ENCODE data around the gene PAXX.

Gene PAXX

DNA sequence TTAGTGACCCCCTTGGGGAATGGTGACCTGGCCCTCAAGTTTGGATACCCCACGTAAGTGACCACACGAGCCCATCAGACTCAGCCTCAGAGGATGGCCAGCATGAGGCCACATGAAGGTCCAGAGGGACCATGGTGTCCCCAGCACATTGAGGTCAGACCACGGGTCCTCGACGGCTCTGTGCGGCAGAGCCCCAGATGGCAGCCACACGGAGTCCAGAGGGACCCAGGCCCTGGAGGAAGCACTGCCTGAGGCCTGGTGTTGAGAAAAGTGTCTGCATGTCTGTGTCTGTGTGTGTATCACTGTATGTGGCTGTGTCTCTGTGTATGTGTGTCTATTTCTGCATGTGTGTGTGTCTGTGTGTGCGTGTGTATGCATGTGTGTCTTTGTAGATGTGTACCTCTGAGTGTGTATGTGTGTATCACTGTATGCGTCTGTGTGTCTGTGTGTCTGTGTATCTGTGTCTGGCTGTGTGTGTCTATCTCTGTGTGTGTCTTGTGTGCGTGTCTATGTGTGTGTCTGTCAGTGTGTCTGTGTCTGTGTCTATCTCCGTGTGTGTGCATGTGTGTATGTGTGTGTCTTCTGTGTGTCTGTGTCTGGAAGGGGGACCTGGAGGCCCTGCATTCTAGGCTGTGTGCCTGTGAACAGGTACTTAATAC lies 8.4 kb upstream of the PAXX start:
- no peak for DNase-seq (ENCODE audit: low read depth)
- TF ChIP-seq, protein P1, sequence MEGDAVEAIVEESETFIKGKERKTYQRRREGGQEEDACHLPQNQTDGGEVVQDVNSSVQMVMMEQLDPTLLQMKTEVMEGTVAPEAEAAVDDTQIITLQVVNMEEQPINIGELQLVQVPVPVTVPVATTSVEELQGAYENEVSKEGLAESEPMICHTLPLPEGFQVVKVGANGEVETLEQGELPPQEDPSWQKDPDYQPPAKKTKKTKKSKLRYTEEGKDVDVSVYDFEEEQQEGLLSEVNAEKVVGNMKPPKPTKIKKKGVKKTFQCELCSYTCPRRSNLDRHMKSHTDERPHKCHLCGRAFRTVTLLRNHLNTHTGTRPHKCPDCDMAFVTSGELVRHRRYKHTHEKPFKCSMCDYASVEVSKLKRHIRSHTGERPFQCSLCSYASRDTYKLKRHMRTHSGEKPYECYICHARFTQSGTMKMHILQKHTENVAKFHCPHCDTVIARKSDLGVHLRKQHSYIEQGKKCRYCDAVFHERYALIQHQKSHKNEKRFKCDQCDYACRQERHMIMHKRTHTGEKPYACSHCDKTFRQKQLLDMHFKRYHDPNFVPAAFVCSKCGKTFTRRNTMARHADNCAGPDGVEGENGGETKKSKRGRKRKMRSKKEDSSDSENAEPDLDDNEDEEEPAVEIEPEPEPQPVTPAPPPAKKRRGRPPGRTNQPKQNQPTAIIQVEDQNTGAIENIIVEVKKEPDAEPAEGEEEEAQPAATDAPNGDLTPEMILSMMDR (IDR thresholded peaks at IDR 0.05; ENCODE audit: low read length, missing control alignments) = no peak
- no peak overlapping the region for H3K4me3 ChIP-seq (replicated peaks; ENCODE audit: low read depth, low read length)

DNA sequence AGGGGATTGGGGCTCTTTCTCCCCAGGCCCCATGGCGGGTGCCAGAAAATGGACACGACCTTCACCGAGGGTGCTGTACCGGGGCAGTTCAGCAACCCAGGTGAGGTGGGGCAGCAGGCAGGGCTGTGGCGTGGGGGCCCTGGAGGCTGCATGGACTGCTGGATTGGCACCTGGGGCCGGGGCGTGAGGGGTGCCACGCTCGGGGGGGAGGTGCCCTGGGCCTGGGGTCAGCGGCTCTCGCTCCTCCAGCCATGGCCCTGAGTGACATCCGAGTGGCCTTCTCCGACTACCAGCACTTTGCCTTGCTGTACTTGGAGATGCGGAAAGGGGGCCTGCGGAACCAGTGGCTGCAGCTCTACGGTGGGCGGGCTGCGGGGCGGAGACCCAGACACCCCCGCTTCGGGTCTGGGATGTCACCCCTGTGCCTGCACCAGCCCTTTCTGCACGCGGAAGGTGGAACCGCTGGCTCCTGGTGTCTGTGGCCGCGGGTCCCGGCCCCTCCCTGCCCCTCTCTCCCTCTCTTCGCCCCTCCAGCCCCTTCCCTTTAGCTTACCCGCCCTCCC lies 7.7 kb upstream of the PAXX start:
- no peak for DNase-seq (ENCODE audit: low read depth)
- no peak overlapping the region for H3K4me3 ChIP-seq (replicated peaks; ENCODE audit: low read depth, low read length)
- TF ChIP-seq, protein P1 (IDR thresholded peaks at IDR 0.05; ENCODE audit: low read length, missing control alignments) = no peak

DNA sequence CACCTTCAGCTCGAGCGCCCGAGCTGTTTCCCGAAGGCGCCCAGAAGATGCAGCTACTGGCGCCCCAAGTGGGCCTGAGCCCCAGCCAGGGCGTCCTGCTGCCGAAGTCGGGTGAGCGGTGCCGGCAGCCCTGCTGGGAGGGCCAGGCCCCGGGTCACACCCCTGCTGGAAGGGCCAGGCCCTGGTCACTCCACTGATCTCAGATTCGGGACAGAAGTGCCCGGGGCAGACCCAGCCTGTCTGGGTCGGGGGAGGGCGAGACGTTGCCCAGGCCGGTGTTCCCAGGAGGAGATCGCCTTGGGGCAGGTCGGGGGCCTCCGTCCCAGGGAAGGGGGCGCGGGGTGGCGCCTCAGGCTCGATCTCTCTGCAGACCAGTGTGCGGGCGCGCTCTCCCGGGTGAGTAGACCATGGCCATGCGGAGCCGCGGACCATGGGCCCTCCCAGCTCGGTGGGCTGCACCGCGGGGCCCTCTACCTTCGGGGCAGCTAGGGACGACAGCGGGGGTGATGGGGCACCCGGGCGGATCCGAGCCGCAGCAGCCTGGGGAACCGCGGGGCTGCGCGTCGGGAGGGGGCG lies 7.1 kb upstream of the PAXX start:
- no peak for DNase-seq (ENCODE audit: low read depth)
- no peak overlapping the region for H3K4me3 ChIP-seq (replicated peaks; ENCODE audit: low read depth, low read length)
- TF ChIP-seq, protein P1 (IDR thresholded peaks at IDR 0.05; ENCODE audit: low read length, missing control alignments) = no peak

DNA sequence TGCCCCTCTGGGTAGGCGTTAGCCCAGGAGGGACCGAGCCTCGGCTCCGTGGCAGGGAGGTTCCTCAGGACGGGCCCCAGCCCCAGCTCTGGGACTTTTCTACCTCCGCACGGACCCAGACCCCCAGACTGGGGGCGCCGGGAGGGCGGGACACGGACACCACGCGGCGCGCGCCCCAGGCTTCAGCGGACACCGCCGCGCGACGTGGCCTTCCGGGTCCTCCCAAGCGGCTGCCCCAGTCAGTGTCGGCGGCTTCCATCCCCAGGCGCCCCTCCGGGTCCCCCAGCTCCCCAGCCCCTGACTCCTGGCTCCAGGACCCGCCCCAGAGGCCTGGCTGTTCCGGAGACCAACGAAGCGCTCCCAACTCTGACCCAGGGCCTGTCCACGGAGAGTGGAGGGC lies 6.4 kb upstream of the PAXX start:
- TF ChIP-seq, protein P1 (IDR thresholded peaks at IDR 0.05; ENCODE audit: low read length, missing control alignments) = no peak
- no peak for DNase-seq (ENCODE audit: low read depth)
- H3K4me3 ChIP-seq (replicated peaks; ENCODE audit: low read depth, low read length) = no peak overlapping the region

DNA sequence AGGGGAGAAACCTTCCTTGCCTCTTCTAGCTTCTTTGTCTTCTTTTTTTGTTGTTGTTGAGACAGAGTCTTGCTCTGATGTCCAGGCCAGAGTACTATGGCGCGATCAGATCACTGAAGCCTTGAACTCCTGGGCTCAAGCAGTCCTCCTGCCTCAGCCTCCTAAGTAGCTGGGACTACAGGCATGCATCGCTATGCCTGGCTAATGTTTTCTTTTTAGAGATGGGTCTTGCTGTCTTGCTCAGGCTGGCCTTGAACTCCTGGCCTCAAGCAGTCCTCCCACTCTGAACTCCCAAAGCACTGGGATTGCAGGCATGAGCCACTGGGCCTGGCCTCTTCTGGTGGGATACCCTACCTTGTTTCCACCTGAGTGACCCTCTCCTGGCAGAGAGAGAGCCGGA lies 3.4 kb upstream of the PAXX start:
- no peak for DNase-seq (ENCODE audit: low read depth)
- no peak overlapping the region for H3K4me3 ChIP-seq (replicated peaks; ENCODE audit: low read depth, low read length)
- TF ChIP-seq, protein P1 (IDR thresholded peaks at IDR 0.05; ENCODE audit: low read length, missing control alignments) = no peak

DNA sequence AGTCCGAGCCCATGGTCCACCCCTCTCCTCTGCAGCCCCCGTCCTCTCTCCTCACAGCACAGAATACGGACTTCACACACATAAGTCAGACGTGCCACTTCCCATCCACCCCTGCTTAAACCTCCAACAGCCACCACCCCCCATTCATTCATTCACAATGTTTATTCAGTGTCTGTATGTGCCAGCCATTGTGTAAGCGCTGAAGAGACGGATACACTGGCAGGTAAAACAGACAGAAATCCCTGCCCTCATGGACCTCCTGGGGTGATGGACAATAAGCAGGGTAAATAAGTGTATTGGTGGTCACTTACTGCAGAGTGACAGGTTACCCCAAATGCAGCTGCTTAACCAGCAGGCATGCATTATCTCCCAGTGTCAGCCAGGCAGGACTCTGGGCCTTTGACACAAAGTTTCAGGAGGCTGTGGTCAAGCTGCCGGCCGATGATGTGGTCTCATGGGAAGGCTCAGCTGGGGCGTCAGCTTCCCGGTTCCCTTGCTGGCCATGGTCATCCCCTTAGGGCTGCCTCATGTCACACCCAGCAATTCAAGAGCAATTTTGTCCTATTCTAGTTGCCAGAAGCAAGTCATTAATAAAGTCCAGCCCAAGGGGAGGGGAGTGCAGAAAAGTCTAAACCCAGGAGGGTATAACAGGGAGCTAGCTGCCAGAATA lies 1.8 kb upstream of the PAXX start:
- no peak for DNase-seq (ENCODE audit: low read depth)
- H3K4me3 ChIP-seq (replicated peaks; ENCODE audit: low read depth, low read length) = no peak overlapping the region
- TF ChIP-seq, protein P1 (IDR thresholded peaks at IDR 0.05; ENCODE audit: low read length, missing control alignments) = no peak
